ENCODE measurements around the gene MCC. TPM values are rescaled to one million over a fixed set of nuclear protein-coding genes. Genes with fewer than 3 reads are reported as not detected.

MCC gene
- polyA plus RNA-seq, 3 donors from 2014 or later = 0.53 to 1.2 (median 0.63) TPM

DNA sequence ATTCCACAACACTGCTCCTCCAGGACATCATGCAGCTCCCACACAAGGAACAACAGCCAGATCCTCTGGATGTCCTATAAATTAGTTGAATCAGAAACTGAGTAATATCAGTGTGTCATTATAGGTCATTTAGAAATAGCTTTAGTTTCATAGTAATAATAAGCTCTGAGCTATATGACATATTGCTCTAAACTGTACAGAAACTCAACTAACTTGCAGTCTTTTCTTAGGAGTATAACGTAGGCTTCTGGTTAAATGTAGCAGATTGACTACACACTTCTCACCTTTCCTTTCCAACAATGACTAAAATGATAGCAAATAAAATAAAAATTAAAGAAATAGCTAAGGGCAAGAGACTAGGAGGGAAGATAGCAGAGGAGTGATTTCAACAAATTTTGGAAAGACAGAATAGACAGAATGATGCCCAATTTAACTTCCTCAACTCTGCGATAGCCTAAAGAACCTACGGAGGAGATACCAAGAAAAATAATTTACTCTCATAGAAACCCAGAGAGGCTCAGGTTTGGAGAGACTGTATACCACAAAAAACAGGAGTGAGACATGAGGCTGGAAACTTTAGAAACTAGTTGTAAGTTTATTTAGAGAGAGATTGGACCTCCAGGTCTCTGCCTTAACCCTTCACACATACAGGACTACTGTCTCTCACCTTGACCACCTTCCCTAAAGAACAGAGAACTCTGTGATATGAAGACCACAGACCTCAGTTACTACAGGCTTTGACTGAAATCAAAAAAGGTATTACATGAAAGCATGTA is 247.1 kb downstream of the MCC start:
- Mint-ChIP-seq H3K4me1 (no peaks in the 10 kb centered on the region), H3K4me3 (no peak overlapping the region), H3K36me3 (no peaks in the 10 kb centered on the region), H3K27me3 (ENCODE audit: low read depth in 3 of 3) (peaks cover 0 to 6% (median 6%) of the 10 kb centered on the region in 3 donors), H3K27ac (no peak overlapping the region), H3K9me3 (peaks cover 0 to 2% (median 0%) of the 10 kb centered on the region in 6 donors)
- no peak for DNase-seq

DNA sequence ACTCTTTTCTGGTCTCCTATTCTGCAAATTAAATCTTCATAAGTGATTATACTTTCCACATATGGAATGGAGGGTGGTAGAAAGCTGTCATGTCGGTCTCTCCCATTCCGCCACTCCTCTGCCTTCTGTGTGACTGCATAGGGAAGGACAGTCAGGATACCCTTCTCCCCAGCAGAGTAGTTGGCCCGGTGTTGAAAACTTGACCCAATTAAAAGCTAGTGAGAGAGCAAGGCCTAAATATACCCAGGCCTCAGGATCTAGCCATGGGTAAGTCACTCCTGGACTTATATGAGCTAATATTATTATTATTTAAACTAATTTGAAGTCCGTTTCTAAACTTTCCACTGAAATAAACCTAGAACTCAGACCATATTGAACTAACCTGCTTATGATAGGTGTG is 248.2 kb downstream of the MCC start:
- no peak overlapping the region for H3K4me3 Mint-ChIP-seq
- H3K9me3 Mint-ChIP-seq = no peaks in the 10 kb centered on the region
- H3K4me1 Mint-ChIP-seq = no peaks in the 10 kb centered on the region
- no peak for DNase-seq
- no peak overlapping the region for H3K27ac Mint-ChIP-seq
- peaks cover 0 to 6% (median 3%) of the 10 kb centered on the region in 3 donors for H3K27me3 Mint-ChIP-seq (ENCODE audit: low read depth in 3 of 3)
- H3K36me3 Mint-ChIP-seq = no peaks in the 10 kb centered on the region

DNA sequence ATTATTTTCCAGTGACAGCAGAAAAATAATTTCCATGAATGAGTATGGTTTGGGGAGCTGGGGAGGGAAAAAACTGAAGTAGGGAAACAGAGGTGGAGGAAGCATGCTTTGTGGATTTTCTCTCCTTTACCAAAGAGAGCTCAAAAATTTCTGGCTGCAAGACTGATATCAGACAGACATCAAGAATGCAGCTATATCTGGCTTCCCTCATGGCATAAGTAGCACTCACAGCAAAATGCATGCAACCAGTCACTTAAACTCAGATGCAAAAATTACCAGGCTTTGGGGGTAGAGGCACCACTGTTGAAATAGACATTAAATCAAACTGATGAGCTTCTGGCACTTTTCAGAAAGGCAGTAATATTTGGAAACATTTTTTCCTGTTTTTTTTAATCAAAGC is 250.4 kb downstream of the MCC start:
- DNase-seq = no peak
- Mint-ChIP-seq H3K4me3 (no peak overlapping the region), H3K36me3 (no peaks in the 10 kb centered on the region), H3K27ac (no peak overlapping the region), H3K4me1 (no peaks in the 10 kb centered on the region), H3K27me3 (ENCODE audit: low read depth in 3 of 3) (peaks cover 0 to 6% (median 3%) of the 10 kb centered on the region in 3 donors), H3K9me3 (no peaks in the 10 kb centered on the region)

DNA sequence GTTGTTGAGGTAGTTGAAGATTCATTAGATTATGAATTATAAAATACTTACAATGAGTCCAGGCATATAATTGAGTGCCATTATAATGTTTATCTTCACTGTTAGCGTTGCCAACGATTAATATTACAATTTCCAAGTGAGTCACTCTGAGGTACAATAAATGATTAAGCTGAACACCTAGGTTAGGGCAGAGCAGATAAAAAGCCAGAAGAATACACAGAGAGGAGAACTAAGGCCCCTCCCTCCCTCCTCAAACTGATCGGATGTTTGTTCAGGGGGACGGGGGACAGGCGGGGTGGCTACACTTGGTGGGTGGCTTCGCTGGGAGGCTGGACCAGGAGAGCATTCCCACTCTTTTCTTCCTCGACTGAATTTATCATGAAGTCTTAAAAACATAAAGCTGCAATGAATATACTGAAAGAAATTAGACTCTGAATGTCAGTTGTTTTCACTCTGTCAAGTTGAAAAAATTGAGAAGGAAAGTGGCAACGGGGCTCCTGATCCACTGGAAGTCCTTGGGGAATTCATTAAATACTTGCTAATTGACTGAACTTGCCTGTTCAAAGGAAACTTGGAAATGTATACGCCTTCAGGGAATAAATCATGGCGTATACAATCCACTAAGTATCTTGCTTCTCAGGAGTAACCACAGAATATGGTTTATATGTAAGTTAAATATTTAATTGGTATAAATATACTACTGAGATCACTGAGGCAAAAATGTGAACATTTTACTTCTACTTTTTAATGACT is 251.5 kb downstream of the MCC start:
- no peak for DNase-seq
- Mint-ChIP-seq H3K27me3 (ENCODE audit: low read depth in 3 of 3) (peaks cover 0 to 6% (median 3%) of the 10 kb centered on the region in 3 donors), H3K27ac (no peak overlapping the region), H3K9me3 (no peaks in the 10 kb centered on the region), H3K4me1 (no peaks in the 10 kb centered on the region), H3K4me3 (no peak overlapping the region), H3K36me3 (no peaks in the 10 kb centered on the region)

DNA sequence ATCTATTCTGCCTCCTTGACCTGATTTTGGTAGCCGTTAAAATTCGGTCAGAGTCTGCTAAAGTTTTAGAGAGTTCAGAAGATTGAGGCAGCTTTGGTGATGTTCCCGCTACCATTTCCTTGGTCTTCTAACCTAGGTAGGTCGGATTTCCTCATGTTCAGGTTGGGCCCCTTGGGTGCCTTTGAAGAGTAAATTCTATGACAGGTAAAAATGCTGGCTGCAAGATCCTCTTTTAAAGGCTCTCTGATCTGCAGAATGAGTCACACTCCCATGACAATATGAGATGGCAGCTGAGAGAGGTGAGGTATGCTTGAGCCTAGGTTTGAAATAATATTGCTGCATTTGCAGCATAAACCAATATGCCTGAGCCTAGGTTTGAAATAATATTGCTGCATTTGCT is 252.4 kb downstream of the MCC start:
- DNase-seq = no peak
- peaks cover 0 to 6% (median 3%) of the 10 kb centered on the region in 3 donors for H3K27me3 Mint-ChIP-seq (ENCODE audit: low read depth in 3 of 3)
- no peak overlapping the region for H3K27ac Mint-ChIP-seq
- H3K4me3 Mint-ChIP-seq = no peak overlapping the region
- no peaks in the 10 kb centered on the region for H3K36me3 Mint-ChIP-seq
- H3K9me3 Mint-ChIP-seq = no peaks in the 10 kb centered on the region
- no peaks in the 10 kb centered on the region for H3K4me1 Mint-ChIP-seq

DNA sequence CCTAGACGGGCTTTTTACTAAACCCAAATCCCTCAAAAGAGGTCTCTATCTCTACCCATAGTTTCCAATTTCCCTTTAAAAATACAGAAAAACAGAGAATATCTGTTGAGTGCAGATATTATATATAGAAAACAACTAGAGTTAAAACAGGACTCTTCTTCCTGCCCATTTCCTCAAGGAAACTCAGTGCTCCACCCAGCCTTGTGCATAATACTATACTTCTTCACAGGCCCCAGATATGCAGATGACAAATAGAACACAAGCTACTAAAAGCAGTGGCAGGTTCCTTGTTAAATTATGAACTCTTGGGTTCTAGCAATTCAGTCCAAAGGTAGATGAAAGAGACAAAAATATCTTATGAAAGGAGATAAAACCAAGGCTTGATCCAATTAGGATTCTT is 253.7 kb downstream of the MCC start:
- no peaks in the 10 kb centered on the region for H3K36me3 Mint-ChIP-seq
- no peak for DNase-seq
- no peak overlapping the region for H3K4me3 Mint-ChIP-seq
- no peaks in the 10 kb centered on the region for H3K9me3 Mint-ChIP-seq
- no peaks in the 10 kb centered on the region for H3K4me1 Mint-ChIP-seq
- H3K27me3 Mint-ChIP-seq (ENCODE audit: low read depth in 3 of 3) = peaks cover 0 to 8% (median 3%) of the 10 kb centered on the region in 3 donors
- no peak overlapping the region for H3K27ac Mint-ChIP-seq

DNA sequence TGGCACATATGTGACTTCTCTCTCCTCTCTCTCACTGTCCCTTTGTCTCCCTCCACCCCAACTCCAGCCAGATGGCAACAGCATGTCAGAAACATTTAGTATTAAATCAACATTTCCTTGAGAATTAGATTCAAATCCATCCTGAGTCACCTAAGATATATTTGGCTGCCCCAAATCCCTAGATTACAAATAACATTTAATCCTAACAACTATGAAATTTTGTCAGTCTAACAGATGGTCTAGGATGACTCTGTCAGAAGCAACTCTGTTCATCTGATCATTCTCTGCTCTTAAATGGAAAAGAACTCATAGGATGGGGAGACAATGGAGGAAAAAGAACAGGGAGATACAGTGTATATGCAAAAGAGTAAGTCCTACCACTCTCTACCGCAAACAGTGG is 254.6 kb downstream of the MCC start:
- H3K4me1 Mint-ChIP-seq = no peaks in the 10 kb centered on the region
- H3K27me3 Mint-ChIP-seq (ENCODE audit: low read depth in 3 of 3) = peaks cover 1 to 7% (median 6%) of the 10 kb centered on the region in 3 donors

DNA sequence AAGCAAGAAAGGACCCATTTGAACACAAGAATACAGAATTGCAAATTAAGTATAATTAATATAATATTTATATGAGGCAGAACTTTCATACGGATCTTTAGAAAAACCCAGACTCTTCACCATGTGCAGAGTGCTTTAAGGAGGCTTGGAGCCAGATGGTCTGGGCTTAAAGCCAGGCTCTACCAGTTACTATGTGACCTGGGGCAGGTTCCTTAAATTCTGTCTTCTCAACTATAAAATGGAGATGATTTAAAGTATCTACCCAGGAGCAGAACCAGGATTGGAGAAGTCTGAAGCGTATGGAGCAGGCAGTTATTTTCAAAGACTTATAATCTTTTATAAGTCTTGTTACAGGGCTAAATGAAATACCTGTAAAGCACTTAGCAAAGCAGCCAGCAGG is 255.6 kb downstream of the MCC start:
- Mint-ChIP-seq H3K9me3 (no peaks in the 10 kb centered on the region), H3K27ac (no peak overlapping the region), H3K27me3 (ENCODE audit: low read depth in 3 of 3) (peaks cover 1 to 7% (median 4%) of the 10 kb centered on the region in 3 donors), H3K4me1 (no peaks in the 10 kb centered on the region), H3K36me3 (no peaks in the 10 kb centered on the region), H3K4me3 (no peak overlapping the region)
- DNase-seq = no peak

More for the DNA sequence above, 254.6 kb downstream of the MCC start:
- Mint-ChIP-seq H3K36me3 (no peaks in the 10 kb centered on the region), H3K4me3 (no peak overlapping the region), H3K9me3 (no peaks in the 10 kb centered on the region), H3K27ac (no peak overlapping the region)
- DNase-seq = no peak

DNA sequence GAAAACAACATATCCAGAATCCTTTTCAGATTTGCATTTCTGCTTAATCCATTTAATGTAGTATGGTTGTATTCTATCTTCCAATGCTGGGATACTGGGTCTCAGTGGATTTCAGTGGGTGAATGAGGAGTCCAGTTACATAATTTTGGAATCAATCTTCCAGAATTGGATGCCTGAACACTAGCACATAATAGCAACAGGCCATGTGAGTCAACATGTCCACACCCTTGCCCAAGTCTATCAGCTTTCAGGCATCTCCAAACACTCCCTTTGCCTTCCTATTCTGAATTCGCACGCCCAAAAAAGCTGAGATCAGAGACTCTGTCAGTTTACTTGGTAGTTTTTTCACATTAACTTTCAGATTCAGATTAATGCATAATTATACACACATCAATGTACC is 256.0 kb downstream of the MCC start:
- Mint-ChIP-seq H3K9me3 (no peaks in the 10 kb centered on the region), H3K4me1 (no peaks in the 10 kb centered on the region), H3K4me3 (no peak overlapping the region), H3K27me3 (ENCODE audit: low read depth in 3 of 3) (peaks cover 1 to 7% (median 3%) of the 10 kb centered on the region in 3 donors), H3K36me3 (no peaks in the 10 kb centered on the region), H3K27ac (no peak overlapping the region)
- no peak for DNase-seq

DNA sequence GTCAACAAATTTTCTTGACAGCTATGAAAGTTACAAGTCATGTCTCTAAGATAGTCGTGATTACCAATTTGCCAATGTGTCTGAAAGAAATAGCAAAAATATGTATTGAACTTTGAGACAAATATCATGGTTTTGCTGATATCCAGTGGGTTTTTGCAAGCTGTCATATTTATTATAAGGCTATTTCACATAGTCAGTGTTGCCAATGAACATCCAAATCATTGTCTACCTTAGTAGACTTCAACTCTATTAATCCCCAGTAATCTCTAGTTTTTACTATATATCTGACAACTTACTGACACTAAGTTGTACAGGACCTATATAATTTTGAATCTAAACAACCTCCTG is 256.6 kb downstream of the MCC start:
- Mint-ChIP-seq H3K36me3 (no peaks in the 10 kb centered on the region), H3K27ac (no peak overlapping the region), H3K27me3 (ENCODE audit: low read depth in 3 of 3) (peaks cover 1 to 7% (median 3%) of the 10 kb centered on the region in 3 donors), H3K4me3 (no peak overlapping the region), H3K9me3 (no peaks in the 10 kb centered on the region), H3K4me1 (no peaks in the 10 kb centered on the region)
- no peak for DNase-seq

DNA sequence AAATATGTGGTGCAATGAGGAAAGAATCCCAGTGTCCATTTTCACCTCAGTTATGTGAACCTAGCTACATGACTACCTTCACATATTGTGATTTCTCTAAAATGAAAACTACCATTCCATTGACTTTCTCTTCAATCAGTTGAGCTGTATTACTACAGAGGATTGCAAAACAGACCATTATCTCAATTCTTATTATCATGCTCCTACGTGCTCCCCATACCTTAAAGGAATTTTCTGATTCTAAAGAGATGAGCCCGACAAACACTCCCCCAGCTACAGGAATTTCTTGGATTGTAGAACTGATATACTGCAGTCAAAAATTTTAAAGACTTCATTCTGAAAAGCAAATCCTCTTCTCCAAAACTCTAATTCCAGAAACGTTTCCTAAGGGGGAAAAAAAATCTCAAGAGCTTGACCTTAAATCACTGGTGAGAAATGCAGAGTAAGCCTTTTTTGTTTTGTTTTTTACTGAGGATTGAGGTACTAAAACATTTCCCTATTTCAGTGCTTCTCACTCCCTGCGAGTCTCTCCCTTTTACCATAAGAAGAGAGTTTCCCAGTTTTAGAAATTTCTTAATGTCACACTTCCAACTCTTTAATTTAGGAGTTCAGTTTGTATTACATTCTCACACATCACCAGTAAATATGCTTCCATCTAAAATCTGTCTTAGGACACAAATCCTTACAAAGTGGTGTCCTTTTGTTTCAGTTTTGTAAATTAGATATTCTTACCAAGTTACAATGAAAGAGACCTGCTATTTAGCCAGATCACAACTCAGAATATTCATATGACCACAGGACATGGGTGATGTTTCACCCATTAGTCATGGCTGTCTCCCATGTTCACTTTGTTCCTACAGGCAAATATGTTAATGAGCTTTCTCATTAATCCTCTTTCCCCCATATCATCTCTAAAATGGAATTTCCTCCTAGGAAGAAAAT is 257.3 kb downstream of the MCC start:
- Mint-ChIP-seq H3K27me3 (ENCODE audit: low read depth in 3 of 3) (peaks cover 1 to 4% (median 3%) of the 10 kb centered on the region in 3 donors), H3K9me3 (no peaks in the 10 kb centered on the region), H3K4me1 (no peaks in the 10 kb centered on the region), H3K36me3 (no peaks in the 10 kb centered on the region), H3K27ac (no peak overlapping the region), H3K4me3 (no peak overlapping the region)
- DNase-seq = no peak

DNA sequence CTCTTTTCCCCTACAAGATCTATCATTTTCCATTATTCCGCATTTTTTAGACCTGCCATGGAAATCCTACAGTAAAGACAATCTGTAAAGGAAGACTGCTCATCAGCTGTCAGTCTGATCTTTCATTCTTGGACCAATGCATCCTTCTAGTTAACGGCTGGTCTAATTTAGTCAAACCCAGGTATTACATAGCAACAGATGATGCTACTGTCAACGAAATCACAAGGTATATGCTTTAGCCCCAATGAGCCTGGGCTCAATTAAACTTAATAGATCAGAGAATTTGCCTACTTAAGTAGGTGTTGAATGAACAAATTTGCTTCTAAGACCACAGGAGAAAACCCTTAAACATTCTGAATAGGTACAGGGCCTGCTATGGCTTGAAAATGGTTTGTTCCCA is 260.5 kb downstream of the MCC start:
- Mint-ChIP-seq H3K36me3 (no peaks in the 10 kb centered on the region), H3K4me1 (no peaks in the 10 kb centered on the region), H3K4me3 (no peak overlapping the region), H3K9me3 (no peaks in the 10 kb centered on the region), H3K27ac (no peak overlapping the region), H3K27me3 (ENCODE audit: low read depth in 3 of 3) (peaks cover 1 to 11% (median 8%) of the 10 kb centered on the region in 3 donors)
- no peak for DNase-seq

DNA sequence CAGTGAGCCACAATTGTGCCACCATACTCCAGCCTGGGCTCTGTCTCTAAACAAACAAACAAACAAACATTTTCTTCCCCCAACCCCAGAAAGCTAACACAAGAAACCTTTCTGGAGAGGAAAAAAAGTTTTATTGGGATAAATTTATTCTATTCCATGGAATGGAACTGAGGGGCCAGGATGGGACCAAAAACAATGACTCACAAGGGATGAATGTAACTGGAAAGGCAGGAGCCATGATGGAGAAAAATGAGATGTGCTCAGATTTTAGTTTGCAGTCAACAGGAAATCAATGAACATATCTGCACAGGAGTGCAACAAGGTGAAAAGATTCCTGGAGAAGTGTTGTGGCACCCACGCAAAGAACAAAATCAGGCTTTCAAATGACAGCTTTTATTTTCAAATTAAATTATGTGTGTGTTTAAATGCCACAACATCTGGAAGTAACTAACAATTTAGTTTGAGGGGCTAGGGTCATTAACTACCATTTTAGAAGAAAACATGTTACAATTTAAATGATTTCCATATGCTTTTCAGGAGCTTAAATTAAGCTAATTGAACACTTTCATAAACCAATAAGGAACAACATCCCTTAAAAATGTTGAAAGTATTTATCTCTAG is 262.0 kb downstream of the MCC start:
- no peaks in the 10 kb centered on the region for H3K36me3 Mint-ChIP-seq
- no peak overlapping the region for H3K27ac Mint-ChIP-seq
- no peak for DNase-seq
- no peaks in the 10 kb centered on the region for H3K4me1 Mint-ChIP-seq
- no peak overlapping the region for H3K4me3 Mint-ChIP-seq
- no peaks in the 10 kb centered on the region for H3K9me3 Mint-ChIP-seq
- H3K27me3 Mint-ChIP-seq (ENCODE audit: low read depth in 3 of 3) = peaks cover 1 to 15% (median 8%) of the 10 kb centered on the region in 3 donors

All from immature natural killer cell (primary cell).